Muscle of back (tissue), 11 donors: ENCODE data around the gene CHRM1. TPM values are rescaled to one million over a fixed set of nuclear protein-coding genes. Genes with fewer than 3 reads are reported as not detected.
A peak's percentile ranks its signal among the peaks of the same experiment; 100 is the strongest.

ENCODE experiments used
- DNase-seq, 3 donors: peaks; one replicate each; pipeline versions ENCODE4 v3.0.0 to v3.0.0-alpha.2; 2013
- polyA plus RNA-seq, 10 donors: library from polyadenylated mRNA; unstranded; fragments of 120-200 nt; gene quantifications; one replicate each; pipeline ENCODE4 v1.2.1, GENCODE V29; 2013; ENCODE audit not compliant: insufficient read length in 10 of 10

CHRM1 gene
- polyA plus RNA-seq, 10 donors: 0.05 to 0.49 (median 0.24) TPM; not detected in 6

GRCh38 chr11:62905927-62906531 lies 15.1 kb downstream of the CHRM1 start:
- DNase-seq: peak; percentile 78 to 89 (median 88)

DNA sequence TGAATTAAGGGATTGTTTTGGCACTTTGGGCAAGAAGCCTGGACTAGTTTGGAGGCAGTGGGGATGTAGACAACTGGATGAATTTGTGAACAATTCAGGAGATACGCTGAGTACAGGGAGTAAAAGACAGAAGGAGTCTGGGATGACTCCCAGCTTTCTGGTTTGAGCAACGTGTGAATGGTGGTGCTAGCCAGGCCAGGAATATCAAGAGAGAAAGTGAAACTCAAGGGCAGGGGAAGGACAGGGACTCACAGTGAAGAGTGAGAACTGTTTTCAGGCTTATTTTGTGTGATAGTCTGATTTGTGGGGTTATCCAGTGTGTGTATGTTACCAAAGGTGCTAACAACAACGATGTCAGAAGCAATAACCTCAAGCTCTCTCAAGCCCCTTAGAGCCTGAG lies 15.9 kb downstream of the CHRM1 start:
- no peak for DNase-seq

- no peak for DNase-seq
Observed at GRCh38 chr11:62902932-62903331, 18.2 kb downstream of the CHRM1 start.

- no peak for DNase-seq
Observed at GRCh38 chr11:62898027-62898426, 23.1 kb downstream of the CHRM1 start.

GRCh38 chr11:62897311-62897710 lies 23.9 kb downstream of the CHRM1 start:
- no peak for DNase-seq

DNA sequence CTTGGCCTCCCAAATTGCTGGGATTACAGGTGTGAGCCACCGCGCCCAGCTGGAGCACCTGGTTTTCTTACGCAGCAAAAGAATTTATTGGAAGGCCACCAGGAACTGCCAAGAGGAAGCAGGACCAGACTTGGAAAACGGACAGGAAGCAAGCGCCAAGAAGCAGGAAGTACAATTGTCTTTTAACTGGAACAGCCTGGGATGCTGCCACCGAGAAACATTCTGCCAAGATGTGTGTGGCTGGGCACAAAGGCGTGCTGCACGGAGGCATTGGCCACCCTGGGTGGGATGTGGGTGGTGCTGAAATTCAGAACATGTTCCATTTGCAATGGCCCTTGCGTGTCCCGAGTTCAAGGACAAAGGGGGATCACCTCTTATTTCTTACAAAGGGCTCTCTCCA lies 25.1 kb downstream of the CHRM1 start:
- DNase-seq: no peak

DNA sequence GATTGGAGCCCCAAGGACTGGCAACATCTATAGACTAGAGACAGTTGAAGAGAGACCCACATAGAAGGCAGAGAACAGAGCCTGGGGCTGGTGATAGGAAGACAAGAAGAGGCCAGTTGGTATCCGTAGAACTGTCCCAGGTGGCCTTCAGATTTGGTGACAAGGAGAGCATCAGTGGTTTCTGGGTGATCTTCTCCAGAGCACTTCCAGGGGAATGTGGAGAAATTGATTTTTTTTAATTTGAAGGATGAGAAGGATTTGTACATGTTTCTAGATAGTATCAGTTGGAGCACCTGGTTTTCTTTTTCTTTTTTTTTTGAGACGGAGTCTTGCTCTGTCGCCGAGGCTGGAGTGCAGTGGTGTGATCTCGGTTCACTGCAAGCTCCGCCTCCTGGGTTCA lies 25.7 kb downstream of the CHRM1 start:
- DNase-seq: no peak

GRCh38 chr11:62892077-62892922 lies 28.9 kb downstream of the CHRM1 start:
- DNase-seq: no peak

DNA sequence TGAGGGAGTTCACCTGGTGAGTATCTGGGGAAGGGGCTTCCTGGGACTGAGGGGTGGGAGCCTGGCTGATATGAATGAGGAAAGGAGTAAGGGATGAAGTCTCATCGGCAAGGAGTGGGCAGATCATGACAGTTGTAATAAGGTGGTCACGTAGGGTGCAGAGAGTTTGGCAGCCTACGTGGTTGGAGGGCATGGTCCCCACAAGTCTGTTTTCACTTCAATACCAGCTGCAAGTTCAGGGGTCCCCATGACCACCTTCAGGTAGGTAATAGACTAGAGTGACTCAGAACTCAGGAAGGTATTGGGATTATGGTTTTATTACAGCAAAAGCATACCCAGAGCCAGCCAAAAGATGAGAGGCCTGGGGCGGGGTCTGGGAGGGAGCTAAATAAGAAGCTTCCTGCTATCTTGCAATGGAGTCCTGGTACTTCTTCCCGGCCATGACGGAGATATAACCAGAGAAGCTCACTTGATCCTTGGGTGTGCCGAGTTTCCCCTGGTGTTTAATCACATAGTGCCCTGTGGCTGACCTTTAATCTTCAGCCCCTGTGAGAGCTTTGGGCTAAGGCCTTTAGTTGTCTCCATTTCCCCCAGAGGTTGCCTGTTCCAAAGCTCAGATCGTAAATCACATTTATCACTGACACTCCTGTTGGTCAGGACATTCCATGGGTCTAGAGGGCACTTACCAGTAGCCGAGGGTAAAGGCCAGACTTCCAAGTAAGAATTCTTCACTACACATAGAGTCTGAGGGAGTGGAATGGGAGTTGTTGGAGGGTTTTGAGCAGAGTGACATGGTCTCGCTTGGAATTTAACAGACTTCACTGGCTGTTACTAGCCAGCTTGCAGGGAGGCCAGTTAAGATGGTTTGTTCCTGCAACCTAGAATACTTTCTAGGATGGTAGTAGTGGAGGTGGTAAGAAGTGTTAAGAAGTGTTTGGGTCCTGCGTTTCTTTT lies 31.4 kb downstream of the CHRM1 start:
- no peak for DNase-seq

DNA sequence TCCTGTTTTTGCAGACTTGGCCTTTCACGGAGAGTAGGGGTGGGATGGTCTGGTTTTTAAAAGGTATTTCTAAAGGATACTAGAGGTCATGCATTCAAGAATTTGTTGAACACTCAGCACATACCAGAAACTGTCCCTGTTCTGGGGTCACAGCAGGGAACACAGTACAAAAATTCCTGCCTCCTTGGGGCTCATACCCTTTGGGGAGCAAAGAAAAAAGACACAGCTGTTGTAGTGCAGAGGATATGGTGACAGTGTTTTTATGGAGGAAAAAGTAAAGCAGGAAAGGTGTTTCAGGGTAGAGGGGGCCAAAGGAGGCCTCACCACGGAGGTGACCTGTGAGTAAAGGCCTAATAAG lies 32.1 kb downstream of the CHRM1 start:
- DNase-seq: no peak

DNA sequence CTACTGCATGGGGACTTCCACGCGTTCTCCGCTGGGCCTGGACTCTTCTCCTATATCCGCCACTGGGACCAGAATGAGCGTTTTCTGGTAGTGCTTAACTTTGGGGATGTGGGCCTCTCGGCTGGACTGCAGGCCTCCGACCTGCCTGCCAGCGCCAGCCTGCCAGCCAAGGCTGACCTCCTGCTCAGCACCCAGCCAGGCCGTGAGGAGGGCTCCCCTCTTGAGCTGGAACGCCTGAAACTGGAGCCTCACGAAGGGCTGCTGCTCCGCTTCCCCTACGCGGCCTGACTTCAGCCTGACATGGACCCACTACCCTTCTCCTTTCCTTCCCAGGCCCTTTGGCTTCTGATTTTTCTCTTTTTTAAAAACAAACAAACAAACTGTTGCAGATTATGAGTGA lies 32.8 kb downstream of the CHRM1 start:
- no peak for DNase-seq

DNA sequence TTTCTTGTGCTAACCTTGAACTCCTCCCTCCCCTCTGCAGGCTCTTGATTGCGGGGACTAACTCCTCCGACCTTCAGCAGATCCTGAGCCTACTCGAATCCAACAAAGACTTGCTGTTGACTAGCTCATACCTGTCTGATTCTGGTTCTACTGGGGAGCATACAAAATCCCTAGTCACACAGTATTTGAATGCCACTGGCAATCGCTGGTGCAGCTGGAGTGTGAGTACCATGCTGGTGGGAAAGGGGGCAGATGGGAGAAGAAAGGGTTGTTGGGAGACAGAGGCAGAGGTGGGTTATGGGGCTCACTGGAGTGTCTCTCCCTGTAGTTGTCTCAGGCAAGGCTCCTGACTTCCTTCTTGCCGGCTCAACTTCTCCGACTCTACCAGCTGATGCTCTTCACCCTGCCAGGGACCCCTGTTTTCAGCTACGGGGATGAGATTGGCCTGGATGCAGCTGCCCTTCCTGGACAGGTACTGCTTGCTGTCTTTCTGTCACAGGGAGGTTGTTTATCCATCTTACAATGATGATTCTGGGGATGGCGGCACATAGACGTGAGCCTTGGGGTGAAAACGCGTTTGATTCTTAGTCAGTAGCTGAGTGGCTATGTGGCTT lies 35.9 kb downstream of the CHRM1 start:
- no peak for DNase-seq

DNA sequence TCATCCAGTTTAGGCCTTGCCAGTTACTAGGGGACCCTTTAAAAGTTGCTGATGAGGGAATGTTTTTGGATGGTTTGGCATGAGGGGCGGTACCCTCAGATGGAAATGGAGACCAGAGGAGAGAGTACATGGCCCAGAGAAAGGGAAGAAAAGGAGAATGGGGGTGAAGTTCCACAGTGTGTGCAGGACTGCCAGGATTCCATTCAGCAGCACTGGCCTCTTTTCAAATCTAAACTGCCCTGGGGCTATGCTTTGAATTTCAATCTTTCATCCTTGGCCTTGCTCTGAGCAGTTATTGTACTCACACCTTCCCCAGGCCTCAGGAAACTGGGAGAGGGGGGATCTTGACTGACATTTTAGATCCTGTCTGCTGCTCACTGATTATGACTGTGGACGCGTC lies 37.5 kb downstream of the CHRM1 start:
- no peak for DNase-seq

- DNase-seq: no peak
Observed at GRCh38 chr11:62882788-62883501, 38.2 kb downstream of the CHRM1 start.

GRCh38 chr11:62882431-62882749 lies 38.8 kb downstream of the CHRM1 start:
- DNase-seq: no peak

DNA sequence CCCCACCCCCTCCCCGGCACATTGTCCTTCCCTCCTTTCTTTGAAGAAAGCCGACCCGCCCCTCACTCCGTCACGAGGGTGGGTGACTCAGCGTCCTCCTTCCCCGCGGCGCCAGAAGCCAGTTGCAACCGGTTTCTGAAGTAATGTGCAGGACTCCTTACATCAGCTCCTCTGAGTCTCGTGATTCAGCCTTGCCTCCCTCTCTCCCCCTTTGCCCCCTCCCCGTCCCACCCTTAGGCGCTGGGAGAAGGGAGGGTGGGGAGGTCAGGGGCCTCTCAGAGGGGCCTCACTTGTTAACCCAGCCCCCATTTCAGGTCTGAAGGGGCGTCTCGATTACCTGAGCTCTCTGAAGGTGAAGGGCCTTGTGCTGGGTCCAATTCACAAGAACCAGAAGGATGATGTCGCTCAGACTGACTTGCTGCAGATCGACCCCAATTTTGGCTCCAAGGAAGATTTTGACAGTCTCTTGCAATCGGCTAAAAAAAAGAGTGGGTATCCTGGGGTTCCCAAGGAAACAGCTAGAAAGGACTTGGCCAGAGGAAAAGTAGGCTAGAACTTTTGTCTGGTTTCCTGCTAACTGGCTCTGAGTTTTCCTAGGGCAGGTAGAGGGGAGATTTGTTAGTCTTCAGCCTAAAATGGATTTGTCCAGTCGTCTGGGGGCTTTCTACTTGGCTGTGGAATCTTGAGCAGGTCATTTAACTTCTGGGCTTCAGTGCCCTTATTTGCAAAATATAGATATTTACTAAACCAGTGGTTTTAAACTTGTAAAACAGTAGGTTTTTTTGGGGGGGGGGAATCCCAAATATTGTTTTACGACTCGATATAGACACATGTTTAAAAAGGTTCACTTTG lies 39.4 kb downstream of the CHRM1 start:
- DNase-seq: peak; percentile 93 to 98 (median 97)

DNA sequence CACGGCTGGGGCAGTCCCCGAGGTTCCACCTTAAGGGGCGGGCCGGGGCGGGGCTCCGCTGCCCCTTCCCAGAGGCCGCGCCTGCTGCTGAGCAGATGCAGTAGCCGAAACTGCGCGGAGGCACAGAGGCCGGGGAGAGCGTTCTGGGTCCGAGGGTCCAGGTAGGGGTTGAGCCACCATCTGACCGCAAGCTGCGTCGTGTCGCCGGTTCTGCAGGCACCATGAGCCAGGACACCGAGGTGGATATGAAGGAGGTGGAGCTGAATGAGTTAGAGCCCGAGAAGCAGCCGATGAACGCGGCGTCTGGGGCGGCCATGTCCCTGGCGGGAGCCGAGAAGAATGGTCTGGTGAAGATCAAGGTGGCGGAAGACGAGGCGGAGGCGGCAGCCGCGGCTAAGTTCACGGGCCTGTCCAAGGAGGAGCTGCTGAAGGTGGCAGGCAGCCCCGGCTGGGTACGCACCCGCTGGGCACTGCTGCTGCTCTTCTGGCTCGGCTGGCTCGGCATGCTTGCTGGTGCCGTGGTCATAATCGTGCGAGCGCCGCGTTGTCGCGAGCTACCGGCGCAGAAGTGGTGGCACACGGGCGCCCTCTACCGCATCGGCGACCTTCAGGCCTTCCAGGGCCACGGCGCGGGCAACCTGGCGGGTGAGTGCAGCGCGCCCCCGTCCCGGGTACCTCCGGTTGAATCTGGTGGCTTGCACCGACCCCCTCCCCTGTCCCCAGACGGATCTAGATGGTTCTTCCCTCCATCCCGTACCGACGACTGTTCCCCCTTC lies 40.2 kb downstream of the CHRM1 start, which contains the start of gene SLC3A2:
Gene SLC3A2, plus strand, starts transcription at position 94 of the 776 bp plus-strand sequence. Its CDS starts 128 bp downstream, at position 222.
- peak; percentile 88 to 97 (median 91) for DNase-seq

GRCh38 chr11:62880231-62880802 lies 40.8 kb downstream of the CHRM1 start:
- DNase-seq: no peak
